GM21381 (cell line): ENCODE data around the gene TCP11X2.
"Not testable (repeated sequence)": the region's sequence is repeated elsewhere in the genome, so short reads cannot be mapped to it uniquely, and the experiment has no call there.

Source experiments
- ATAC-seq: cut with Tn5 transposase; IDR thresholded peaks from one replicate; pipeline ENCODE4 v1.9.1; 2021; ENCODE audit warnings: mild to moderate bottlenecking, moderate library complexity; ENCODE audit not compliant: unreplicated experiment

Gene TCP11X2

DNA sequence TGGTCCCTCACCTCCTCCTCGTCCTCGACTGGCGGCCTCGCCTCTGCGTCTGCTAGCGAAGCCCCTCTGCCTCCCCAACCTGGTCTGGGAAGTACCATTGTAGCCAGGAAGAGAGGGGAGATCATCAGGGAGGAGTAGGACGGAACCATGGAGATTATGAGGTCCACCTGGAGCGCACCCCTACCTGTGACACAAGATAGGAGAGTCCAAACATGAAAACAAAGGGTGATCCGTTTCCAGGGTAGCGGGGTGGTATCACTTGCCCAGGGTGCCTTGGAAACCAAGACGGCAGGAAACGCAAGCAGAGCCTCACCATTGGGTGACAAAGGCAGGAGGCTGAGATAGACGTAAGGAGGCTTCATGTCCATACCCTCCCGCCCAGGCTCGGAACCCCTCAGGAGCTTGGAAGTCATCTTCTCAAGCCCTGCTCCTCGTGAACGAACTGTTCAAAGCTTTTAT lies at the start of gene TCP11X2:
TCP11X2 (minus strand) TSS at position 51 of the 459 bp plus-strand sequence.
- not testable (repeated sequence) for ATAC-seq

- no peak for ATAC-seq
These were observed 45.7 kb upstream of the TCP11X2 start for GRCh38 chrX:102517326-102517725.

DNA sequence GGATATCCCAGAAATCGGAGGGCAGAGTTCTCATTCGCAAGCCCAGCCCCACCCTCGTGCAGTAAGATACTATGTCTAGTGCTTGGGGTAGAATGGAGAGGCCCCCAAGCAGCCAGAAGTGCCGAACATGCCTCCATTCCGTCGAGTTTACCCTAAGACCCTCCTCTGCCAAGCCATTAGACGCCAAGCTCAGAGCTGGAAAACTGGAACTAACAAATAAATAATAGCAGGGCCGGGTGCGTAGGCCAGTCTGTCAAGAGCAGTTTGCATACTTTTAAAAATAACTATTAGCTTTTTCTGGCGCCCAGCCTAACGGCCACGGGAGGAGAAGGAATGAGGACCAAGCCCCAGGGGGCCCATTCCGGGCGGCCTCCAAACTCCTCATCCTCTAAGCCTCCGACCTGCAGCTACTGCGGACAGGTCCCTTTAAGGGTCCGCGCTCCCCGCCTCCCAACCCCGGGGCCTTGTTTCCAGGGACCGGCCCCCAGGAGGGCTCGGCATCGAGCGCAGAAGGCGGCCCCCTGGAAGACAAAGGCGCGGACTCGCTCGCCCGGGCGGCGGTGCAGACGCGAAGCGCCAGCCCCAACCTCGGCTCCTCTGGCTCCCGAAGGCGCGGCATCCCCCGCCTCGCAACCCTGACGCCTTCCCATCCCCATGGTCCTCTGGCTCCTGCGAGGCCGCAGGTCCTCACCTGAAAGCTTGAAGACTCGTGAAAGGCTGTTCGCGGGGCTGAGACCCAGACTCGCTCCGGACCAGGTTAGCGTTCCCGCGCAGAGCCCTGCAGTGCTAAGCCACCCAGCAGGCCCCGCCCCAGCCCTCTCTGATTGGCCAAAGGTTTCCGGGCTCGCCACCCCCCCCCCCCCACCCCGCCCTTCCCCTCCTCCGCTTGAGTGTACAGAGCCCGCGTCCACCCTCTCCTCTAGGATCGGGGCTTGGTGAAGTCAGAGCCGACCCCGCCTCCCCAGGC lies 44.6 kb upstream of the TCP11X2 start, which contains the start of gene TMSB15A:
TMSB15A (minus strand) TSS at position 765 of the 967 bp plus-strand sequence.
- ATAC-seq, result peak; percentile 95

- ATAC-seq, result no peak
These were observed 42.9 kb upstream of the TCP11X2 start for GRCh38 chrX:102514536-102514935.

GRCh38 chrX:102498732-102499131 lies 27.1 kb upstream of the TCP11X2 start:
- ATAC-seq, result no peak

DNA sequence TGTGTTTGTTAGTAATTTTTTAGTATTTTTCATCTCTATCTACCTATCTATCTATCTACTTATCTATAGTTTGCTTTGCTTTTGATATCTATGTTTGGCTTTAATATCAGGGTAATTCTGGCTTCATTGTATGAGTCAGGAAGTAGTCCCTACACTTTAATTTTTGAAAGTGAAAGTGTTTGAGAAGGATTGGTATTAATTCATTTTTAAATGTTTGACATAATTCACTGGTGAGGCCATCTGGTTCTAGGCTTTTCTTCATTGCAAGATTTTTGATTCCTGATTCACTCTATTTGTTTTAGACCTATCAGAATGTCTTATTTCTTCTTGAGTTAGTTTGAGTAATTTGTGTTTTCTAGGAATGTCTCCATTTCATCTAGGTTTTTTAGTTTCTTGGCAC lies 20.2 kb upstream of the TCP11X2 start:
- no peak for ATAC-seq

GRCh38 chrX:102478765-102479164 lies 7.2 kb upstream of the TCP11X2 start:
- not testable (repeated sequence) for ATAC-seq

GRCh38 chrX:102470215-102470614 lies 1.4 kb downstream of the TCP11X2 start:
- not testable (repeated sequence) for ATAC-seq

GRCh38 chrX:102458615-102459014 lies 13.0 kb downstream of the TCP11X2 start:
- not testable (repeated sequence) for ATAC-seq

DNA sequence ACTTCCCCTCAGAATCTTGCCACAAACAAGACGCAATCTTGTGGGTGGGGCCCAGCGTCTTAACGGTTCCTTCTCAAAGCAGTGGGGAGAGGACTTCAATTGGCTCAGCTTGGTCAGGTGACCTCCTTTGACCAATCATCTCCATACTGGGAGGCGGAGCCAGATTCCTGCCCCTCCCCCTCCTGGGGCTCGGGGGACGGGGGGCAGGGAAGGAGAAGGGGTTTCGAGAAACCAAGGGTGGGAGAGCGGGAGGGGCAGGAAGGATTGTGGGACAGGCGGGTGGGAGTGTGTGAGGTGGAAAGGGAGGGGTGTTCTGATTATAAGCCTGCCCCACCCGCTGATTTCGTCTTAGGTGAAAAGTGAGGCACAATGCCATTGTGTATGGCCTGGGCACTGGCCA lies 31.7 kb downstream of the TCP11X2 start, which contains the start of gene NXF2B:
NXF2B (minus strand) TSS at position 101 of the 400 bp plus-strand sequence. CDS start 59,972 bp downstream, outside the sequence.
- ATAC-seq, result not testable (repeated sequence)

DNA sequence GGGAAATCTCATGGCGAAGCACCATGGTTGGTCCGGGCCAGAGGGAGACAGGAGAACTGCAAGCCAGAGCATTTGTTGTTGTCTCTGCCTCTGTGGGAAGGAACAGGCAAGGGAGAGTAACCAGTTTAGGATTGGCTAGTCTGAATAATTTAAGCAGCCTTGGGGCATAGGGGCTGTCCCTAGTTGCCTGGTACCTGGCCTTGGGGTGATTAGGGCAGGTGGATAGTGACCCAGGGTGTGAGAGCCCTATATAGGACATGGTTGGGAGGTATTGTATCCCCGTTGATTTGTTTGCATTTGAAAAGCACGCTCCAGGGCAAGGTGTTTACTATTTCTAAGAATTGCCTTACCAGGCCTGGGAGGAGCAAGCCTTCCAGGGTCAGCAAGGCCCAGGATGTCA lies 57.1 kb downstream of the TCP11X2 start:
- not testable (repeated sequence) for ATAC-seq
